ENCODE data around the gene NPW.
A peak's percentile ranks its signal among the peaks of the same experiment; 100 is the strongest.
"Not testable (repeated sequence)": the region's sequence is repeated elsewhere in the genome, so short reads cannot be mapped to it uniquely, and the experiment has no call there.

The NPW gene

GRCh38 chr16:2002406-2003230, 17.0 kb upstream of the NPW start:
- DNase-seq, result no peak

DNA sequence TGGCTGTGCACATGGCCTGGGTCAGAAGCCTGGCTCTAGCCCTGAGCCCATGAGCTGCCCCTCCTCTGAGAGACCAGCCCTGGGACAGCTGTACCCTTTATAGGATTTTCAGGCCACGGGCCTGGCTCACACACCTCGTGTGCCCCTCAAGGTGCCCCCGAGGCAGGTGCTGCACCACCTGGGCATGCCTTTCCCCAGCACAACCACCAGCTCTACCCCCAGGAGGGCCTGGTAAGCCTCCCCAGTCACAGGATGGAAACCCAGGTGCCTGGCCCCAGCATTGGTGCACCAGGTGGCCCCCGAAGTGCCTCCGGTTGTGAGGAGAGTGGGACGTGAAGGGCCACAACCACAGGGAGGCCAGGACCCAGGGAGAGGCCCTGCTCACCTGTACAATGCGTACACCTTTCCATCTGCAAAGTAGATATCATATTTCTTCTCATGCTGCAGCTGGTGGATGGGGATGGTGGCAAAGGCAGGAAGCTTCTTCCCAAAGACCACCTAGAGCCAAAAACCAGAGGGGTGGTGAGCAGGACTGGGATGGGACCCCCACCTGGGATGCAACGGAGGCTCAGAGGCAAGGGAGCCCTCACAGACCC, 16.3 kb upstream of the NPW start:
- no peak for DNase-seq

GRCh38 chr16:2003827-2004641, 15.6 kb upstream of the NPW start:
- DNase-seq, result peak; percentile 98

GRCh38 chr16:2004795-2005517, 14.6 kb upstream of the NPW start:
- no peak for DNase-seq

GRCh38 chr16:2005646-2006045, 13.9 kb upstream of the NPW start:
- DNase-seq, result no peak

DNA sequence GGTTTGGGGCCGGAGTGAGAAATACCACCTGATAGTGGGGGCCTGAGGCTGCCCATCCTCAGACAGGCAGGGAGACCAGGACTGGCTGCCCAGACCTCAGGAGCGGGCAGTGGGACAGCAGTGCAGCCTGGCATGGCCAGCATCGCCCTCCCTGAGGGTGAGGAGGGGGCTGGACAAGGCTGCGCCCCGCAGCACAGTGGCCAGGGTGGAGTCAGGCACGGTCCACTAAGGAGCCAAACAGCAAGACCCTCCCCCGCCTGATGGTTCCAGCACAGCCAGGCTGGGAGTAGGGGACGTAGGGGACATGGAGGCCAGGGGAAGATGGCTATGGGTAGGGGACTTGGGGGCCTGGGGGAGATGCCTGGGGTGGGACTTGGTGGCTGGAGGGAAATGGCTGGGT, 13.3 kb upstream of the NPW start:
- DNase-seq, result no peak

GRCh38 chr16:2007081-2007836, 12.3 kb upstream of the NPW start:
- DNase-seq, result no peak

DNA sequence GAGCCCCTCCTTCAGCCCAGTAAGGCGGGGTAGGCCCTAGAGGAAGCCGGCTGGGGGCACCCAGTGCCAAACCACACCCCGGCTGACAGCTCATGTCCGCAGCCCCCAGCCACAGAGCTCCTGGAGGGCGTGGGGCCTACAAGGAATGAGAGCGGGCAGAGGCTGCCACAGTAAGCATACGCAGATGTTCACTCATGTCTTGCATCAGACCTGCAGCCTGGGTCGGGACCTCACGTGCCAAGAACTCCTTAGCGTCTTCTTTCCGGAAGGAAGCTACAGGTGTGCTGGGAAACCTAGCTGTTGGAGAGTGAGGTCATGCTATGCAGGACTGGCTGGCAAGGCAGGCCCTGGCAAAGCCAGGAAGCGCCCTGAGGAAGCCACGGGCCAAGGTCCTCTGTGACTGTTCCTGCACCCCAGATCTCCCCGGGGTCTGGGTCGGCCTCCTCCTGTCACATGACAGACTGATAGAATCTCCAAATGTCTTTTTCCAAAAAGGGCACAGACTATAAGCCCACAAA, 11.5 kb upstream of the NPW start:
- no peak for DNase-seq

- no peak for DNase-seq
These were observed 10.9 kb upstream of the NPW start for GRCh38 chr16:2008631-2009163.

DNA sequence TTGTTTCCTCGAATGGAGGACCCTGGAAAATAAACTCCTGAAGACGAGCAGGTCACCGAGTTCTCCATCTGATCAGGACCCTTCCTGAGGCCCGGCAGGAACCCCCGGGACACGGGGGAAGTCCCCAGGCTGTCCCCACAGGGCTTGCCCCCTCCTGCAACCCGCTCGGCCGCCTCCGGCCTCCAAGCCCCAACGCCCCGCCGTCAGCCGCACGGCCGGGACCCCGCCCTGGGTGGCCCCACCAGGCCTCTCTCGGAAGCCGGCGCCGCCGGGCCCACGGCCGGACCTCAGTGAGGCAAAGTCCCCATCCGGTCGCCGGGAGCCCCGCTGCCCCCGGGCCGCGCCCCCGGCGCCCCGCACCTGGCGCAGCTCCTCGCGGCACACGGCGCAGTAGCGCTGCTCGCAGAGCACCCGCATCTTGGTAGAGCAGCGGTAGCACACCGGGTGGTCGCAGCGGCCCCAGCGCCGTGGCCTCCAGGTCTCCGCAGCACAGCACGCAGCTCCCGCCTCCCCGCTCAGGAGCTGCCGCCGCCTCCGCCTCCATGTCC, 10.3 kb upstream of the NPW start:
- DNase-seq, result no peak

DNA sequence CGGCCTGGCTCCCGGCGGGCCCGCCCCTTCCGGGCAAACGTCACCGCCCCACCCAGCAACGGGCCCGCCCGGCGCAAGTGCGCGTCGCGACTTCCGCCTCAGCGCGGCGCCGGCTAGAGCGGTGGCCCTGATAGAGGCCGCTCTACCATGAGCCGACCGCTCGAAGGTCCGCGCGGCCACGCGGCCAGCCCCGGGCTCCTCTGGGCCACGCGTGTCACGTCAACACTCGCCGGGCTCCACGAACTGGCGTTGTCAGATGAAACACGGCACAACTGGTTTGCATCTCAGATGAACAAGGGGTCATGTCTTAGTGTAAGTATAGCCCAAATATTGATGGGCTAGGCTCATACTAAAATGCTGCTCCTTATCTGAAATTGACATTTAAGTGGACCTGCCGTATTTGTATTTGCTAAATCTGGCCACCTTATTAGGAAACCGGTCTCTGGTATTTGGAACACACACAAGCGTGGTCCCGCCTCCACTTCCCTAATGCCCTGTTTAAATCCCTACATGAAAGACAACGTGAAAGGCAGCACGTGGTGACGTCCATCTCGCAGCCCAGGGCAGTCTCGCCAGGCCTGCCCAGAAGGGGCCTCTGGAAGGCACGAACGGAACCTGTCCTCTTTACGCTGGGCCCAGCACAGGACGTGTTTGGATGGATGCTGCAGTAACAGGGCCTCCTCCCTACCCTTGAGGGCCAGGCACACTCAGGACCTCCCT, 9.6 kb upstream of the NPW start, which contains the start of gene ZNF598:
Gene ZNF598 (minus strand): TSS at position 31 of the 720 bp plus-strand sequence.
- peak; percentile 84 to 93 for DNase-seq

- DNase-seq, result not testable (repeated sequence)
These were observed 7.9 kb upstream of the NPW start for GRCh38 chr16:2011726-2012125.

DNA sequence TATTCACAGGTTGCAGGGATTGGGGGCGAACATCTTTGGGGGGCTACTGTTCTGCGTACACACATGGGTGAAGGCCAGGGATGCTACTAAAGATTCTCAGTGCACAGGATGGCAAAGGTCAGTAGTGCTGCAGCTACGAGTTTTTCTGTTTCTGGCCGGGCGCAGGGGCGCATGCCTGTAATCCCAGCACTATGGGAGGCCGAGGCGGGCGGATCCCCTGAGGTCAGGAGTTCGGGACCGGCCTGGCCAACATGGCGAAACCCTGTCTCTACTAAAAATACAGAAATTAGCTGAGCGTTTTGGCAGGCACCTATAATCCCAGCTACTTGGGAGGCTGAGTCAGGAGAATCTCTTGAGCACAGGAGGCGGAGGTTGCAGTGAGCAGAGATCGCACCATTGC, 6.1 kb upstream of the NPW start:
- DNase-seq, result no peak

DNA sequence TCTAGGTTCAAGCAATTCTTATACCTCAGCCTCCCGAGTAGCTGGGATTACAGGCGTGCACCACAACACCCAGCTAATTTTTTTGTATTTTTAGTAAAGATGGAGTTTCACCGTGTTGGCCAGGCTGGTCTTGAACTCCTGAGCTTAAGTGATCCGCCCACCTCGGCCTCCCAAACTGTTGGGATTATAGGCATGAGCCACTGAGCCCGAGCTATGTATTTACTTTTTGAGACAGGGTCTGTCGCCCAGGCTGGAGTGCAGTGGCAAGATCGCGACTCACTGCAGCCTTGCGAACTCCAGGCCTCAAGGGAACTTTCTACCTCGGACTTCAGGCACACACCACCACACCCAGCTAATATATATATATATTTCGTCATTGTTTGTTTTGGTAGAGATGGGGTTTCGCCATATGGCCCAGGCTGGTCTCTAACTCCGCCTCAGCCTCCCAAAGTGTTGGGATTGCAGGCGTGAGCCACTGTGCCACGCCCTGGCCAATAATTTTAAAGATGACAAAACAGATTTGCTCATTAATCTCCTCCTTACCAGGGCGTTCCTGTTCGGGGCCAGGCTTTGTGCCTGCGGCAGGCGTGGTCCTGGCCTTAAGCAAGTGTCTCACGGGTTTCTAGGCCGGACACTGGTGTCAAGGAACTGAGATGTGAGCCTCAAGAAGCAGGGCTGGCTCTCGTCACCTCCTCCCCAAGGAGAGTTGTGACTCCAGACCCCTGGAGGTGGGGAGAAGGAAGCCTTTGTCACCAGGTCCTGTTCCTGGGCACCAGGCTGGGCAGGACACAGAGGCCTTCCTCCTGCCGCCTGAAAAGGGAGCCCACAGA, 4.3 kb upstream of the NPW start:
- DNase-seq, result no peak

GRCh38 chr16:2015947-2016208, 3.7 kb upstream of the NPW start:
- DNase-seq, result no peak

GRCh38 chr16:2016407-2016922, 3.1 kb upstream of the NPW start:
- DNase-seq, result peak in 1 of 2 experiments; percentile 54

DNA sequence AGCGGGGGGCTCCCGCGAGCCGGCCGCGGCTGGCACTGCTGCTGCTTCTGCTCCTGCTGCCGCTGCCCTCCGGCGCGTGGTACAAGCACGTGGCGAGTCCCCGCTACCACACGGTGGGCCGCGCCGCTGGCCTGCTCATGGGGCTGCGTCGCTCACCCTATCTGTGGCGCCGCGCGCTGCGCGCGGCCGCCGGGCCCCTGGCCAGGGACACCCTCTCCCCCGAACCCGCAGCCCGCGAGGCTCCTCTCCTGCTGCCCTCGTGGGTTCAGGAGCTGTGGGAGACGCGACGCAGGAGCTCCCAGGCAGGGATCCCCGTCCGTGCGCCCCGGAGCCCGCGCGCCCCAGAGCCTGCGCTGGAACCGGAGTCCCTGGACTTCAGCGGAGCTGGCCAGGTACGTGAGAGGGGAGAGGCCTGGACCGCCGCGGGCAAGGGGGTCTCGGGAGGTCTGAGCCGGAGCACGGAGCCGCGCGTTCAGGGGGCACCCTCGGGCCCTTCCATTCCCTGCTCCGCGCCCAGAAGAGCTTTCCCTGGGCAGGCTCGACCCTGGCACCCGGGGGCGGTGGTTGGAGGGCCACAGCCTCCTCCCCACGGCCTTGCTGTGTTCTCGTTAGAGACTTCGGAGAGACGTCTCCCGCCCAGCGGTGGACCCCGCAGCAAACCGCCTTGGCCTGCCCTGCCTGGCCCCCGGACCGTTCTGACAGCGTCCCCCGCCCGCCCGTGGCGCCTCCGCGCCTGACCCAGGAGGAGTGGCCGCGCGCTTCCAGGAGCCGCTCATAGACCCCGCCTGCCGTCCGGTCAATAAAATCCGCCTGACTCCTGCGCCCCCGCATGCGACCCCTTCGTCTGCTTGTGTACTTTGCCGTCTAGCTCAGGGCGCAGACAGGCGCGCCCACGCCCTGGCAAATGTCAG, 591 bp downstream of the NPW start:
- no peak for DNase-seq

- no peak for DNase-seq
These were observed 3.1 kb downstream of the NPW start for GRCh38 chr16:2022723-2023091.

All from NCI-H1930 (cell line).